Liver (tissue), 9 donors: Measurements from ENCODE around the gene C7orf57. TPM values are rescaled to one million over a fixed set of nuclear protein-coding genes. Genes with fewer than 3 reads are reported as not detected.
A peak's percentile ranks its signal among the peaks of the same experiment; 100 is the strongest.
"Not testable (repeated sequence)": the region's sequence is repeated elsewhere in the genome, so short reads cannot be mapped to it uniquely, and the experiment has no call there.

ENCODE experiments used
- DNase-seq: peaks from one replicate; pipeline ENCODE4 v3.0.0-alpha.2; 2017; ENCODE audit warnings: low spot score
- H3K27ac ChIP-seq, 2 donors: one replicate each; pipeline ENCODE4 v1.7.0; 2013; ENCODE audit warnings: inconsistent platforms in 2 of 2, low read length in 2 of 2, control low read depth in 1 of 2, low read depth in 1 of 2, mild to moderate bottlenecking in 1 of 2
- H3K27me3 ChIP-seq, 4 donors: one replicate each; pipeline versions ENCODE4 v1.6.1 to v1.7.0; 2013; ENCODE audit warnings: low read length in 3 of 4, inconsistent platforms in 1 of 4, mild to moderate bottlenecking in 1 of 4, moderate library complexity in 1 of 4; ENCODE audit not compliant: control insufficient read depth in 4 of 4, insufficient read depth in 4 of 4
- H3K36me3 ChIP-seq, 4 donors: one replicate each; pipeline versions ENCODE4 v1.6.1 to v1.7.0; 2013; ENCODE audit warnings: low read length in 3 of 4, mild to moderate bottlenecking in 3 of 4, low read depth in 1 of 4, moderate library complexity in 1 of 4; ENCODE audit not compliant: control insufficient read depth in 4 of 4, insufficient read depth in 3 of 4
- H3K4me1 ChIP-seq, 4 donors: one replicate each; pipeline versions ENCODE4 v1.6.1 to v1.7.0; 2013; ENCODE audit warnings: low read length in 3 of 4, mild to moderate bottlenecking in 3 of 4, moderate library complexity in 1 of 4; ENCODE audit not compliant: control insufficient read depth in 4 of 4, insufficient read depth in 4 of 4
- H3K4me3 ChIP-seq, 3 donors: one replicate each; pipeline versions ENCODE4 v1.6.1 to v1.7.0; 2013; ENCODE audit warnings: low read length in 3 of 3, control low read depth in 1 of 3, low read depth in 1 of 3, mild to moderate bottlenecking in 1 of 3
- H3K9ac ChIP-seq, 2 donors: one replicate each; pipeline ENCODE4 v1.7.0; 2013; ENCODE audit warnings: low read length in 2 of 2, mild to moderate bottlenecking in 2 of 2, moderate library complexity in 2 of 2, control low read depth in 1 of 2, low read depth in 1 of 2
- H3K9me3 ChIP-seq, 4 donors: one replicate each; pipeline versions ENCODE4 v1.6.1 to v1.7.0; 2013; ENCODE audit warnings: low read length in 3 of 4; ENCODE audit not compliant: control insufficient read depth in 4 of 4
- ATF3 ChIP-seq: IDR thresholded peaks from 2 replicates; pipeline ENCODE4 v1.6.1; 2016; ENCODE audit warnings: antibody characterized with exemption
- CTCF ChIP-seq: fragments of 150-350 bp; IDR thresholded peaks from 2 replicates; pipeline ENCODE4 v1.5.1; 2017; ENCODE audit warnings: improper control_type of control experiment, low read depth, low read length; ENCODE audit not compliant: missing input control
- HNF4A ChIP-seq, 2 donors: conservative IDR thresholded peaks; 2 replicates each; pipeline ENCODE4 v1.6.1; 2016; ENCODE audit warnings: antibody characterized with exemption in 2 of 2, mild to moderate bottlenecking in 2 of 2
- JUND ChIP-seq, 2 donors: IDR thresholded peaks; 2 replicates each; pipeline ENCODE4 v1.6.1; 2016; ENCODE audit warnings: antibody characterized with exemption in 2 of 2
- RAD21 ChIP-seq, 2 donors: IDR thresholded peaks; 2 replicates each; pipeline ENCODE4 v1.6.1; 2016; ENCODE audit warnings: antibody characterized with exemption in 2 of 2, mild to moderate bottlenecking in 2 of 2
- REST ChIP-seq: IDR thresholded peaks from 2 replicates; pipeline ENCODE4 v1.6.1; 2016; ENCODE audit warnings: antibody characterized with exemption, mild to moderate bottlenecking
- SP1 ChIP-seq: IDR thresholded peaks from 2 replicates; pipeline ENCODE4 v1.6.1; 2018; ENCODE audit warnings: antibody characterized with exemption, mild to moderate bottlenecking
- WGBS: extraction: QIAGEN DNeasy Blood & Tissue Kit; methylation state at CpG from one replicate; pipeline ENCODE4 v1.1.7; 2013; 5-methylcytosine and 5-hydroxymethylcytosine counted together
- polyA plus RNA-seq, 2 donors: library from polyadenylated mRNA; stranded (reverse) in 1 of 2; unstranded in 1 of 2; fragments of 200-250 nt in 1 of 2; fragments of >200 nt in 1 of 2; fragmentation: Nextera tagmentation in 1 of 2; extraction: Ambion mirVana in 1 of 2; gene quantifications; one replicate each; pipeline versions ENCODE4 v1.2.1 to v1.2.3, GENCODE V29; 2013 to 2015
- total RNA-seq, 2 donors: library from RNA; depleted of rRNA; stranded (reverse); fragments of >200 nt; gene quantifications; one replicate each; pipeline ENCODE4 v1.2.3, GENCODE V29; 2014
- donor health status: healthy.
- donor health status: healthy.
- donor health status: healthy.
- donor health status: healthy.
- donor health status: healthy.

Gene C7orf57
- total RNA-seq = not detected
- polyA plus RNA-seq = not detected

DNA sequence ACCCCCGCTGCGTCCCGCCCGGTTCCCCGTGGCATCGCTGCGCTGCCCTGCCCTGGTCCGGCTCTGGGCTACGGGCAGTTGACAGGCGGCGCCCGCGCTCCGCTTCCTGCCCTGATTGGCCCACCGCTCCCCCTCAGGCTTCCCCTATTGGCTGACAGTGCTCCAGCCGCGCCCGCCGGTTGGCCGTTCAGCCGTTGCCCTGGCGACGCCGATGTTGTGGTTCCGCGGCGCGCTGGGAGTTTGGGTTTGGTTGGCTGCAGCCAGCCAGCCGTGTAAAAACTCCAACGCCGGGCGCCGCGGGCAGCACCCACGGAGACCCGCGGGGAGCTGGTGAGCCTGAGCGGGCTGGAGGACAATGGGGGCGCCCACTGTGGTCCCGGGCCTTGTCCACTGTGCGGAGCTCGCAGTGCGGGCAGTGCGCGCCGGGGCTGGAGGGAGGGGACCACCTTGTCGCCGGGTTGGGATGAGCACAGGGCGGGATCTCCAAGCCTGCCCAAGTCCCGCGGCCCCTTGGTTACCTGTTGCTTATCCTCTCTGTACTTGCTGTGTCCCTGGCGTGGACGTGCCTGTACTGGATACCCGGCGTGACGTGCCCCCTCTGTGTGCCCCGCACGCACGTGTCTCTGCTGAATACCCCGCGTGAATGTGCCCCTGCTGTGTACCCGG is at the start of gene C7orf57:
Gene C7orf57, plus strand, starts transcription at position 243 of the 666 bp plus-strand sequence. CDS start 766 bp downstream, outside the sequence.
- H3K9ac ChIP-seq = no peak within 1 kb of the TSS
- WGBS = 3% methylated on average over 62 of the region's 62 CpGs
- peaks cover 0 to 7% (median 5%) of the 10 kb centered on the region in 4 donors for H3K27me3 ChIP-seq
- peak; percentile 75 for TF ChIP-seq SP1
- TF ChIP-seq HNF4A (conservative IDR thresholded peaks at IDR 0.05) = no peak
- no peak for TF ChIP-seq REST
- peak in 1 of 2 donors; percentile 45 for TF ChIP-seq RAD21 (IDR thresholded peaks at IDR 0.05)
- no peaks in the 10 kb centered on the region for H3K36me3 ChIP-seq
- H3K4me3 ChIP-seq = peak within 1 kb of the TSS in 2 of 3 donors; percentile 24 to 62
- H3K27ac ChIP-seq = no peak within 1 kb of the TSS
- H3K4me1 ChIP-seq = peaks cover 4 to 10% (median 8%) of the 10 kb centered on the region in 4 donors
- DNase-seq = peak; percentile 71
- H3K9me3 ChIP-seq = no peaks in the 10 kb centered on the region

DNA sequence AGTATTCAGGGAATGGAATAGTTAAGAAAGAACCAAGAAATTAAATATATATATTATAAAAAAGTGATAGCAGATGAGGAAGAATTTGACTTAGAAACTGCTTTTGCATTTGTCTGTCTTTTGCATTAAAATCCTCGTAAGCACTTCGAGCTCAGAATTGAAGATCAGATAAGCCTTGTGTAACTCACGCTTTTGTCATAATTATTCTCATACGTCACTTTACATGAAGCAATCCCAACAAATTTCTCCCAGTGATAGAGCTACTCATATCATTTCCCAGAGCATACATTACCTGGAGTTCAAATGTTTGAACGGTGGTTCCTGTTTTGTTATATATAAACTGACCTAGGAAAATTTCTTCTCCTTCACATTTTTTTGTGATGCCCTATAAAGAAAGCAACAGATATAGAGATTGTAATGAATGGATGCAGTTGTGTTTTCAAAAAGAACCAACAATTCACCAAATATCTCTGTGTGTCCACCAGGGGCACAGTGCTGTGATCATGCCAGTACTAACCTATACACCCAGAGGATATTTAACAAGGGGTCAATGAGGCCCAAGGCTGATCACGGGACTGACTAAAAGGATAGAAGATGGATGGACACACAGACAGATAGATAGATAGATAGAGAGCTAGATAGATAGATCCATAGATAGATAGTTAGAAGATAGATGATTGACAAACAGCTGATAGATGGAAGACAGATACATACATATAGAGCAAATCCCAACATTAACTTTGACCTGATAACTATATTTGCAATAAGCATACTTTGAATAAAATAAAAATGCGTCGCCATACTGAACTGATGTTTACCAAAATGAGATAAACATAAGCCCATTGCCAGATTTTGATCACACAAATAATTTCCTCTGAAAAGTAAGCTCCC is 46.6 kb upstream of the C7orf57 start:
- 82% methylated on average over 8 of the region's 8 CpGs for WGBS
- Histone ChIP-seq H3K36me3 (no peaks in the 10 kb centered on the region), H3K27me3 (no peaks in the 10 kb centered on the region), H3K27ac (no peak overlapping the region), H3K9me3 (no peaks in the 10 kb centered on the region), H3K9ac (no peak overlapping the region), H3K4me1 (peaks cover 0 to 5% (median under 1%) of the 10 kb centered on the region in 4 donors), H3K4me3 (no peak overlapping the region)
- DNase-seq = no peak
- TF ChIP-seq ATF3 (no peak), RAD21 (IDR thresholded peaks at IDR 0.05) (peak in 1 of 2 donors; percentile 45), JUND (IDR thresholded peaks at IDR 0.05) (no peak), CTCF (peak; percentile 5)

DNA sequence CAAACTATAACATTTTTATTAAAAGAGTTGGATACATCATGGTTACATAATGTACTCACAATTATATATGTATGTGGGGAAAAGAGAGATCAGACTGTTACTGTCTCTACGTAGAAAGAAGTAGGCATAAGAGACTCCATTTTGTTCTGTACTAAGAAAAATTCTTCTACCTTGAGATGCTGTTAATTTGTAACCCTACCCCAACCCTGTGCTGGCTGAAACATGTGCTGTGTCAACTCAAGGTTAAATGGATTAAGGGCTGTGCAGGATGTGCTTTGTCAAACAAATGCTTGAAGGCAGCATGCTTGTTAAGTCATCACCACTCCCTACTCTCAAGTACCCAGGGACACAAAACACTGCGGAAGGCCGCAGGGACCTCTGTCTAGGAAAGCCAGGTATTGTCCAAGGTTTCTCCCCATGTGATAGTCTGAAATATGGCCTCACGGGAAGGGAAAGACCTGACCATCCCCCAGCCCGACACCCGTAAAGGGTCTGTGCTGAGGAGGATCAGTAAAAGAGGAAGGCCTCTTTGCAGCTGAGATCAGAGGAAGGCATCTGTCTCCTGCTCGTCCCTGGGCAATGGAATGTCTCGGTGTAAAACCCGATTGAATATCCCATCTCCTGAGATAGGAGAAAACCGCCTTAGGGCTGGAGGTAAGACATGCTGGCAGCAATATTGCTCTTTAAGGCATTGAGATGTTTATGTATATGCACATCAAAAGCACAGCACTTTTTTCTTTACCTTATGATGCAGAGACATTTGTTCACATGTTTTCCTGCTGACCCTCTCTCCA is 45.5 kb upstream of the C7orf57 start:
- not testable (repeated sequence) for H3K36me3 ChIP-seq, H3K27me3 ChIP-seq, DNase-seq, H3K4me1 ChIP-seq, H3K9ac ChIP-seq, H3K4me3 ChIP-seq, H3K9me3 ChIP-seq, H3K27ac ChIP-seq
- 81% methylated on average over 10 of the region's 10 CpGs for WGBS
